ENCODE results near the gene HSD3B7.
A peak's percentile ranks its signal among the peaks of the same experiment; 100 is the strongest.

Gene HSD3B7

DNA sequence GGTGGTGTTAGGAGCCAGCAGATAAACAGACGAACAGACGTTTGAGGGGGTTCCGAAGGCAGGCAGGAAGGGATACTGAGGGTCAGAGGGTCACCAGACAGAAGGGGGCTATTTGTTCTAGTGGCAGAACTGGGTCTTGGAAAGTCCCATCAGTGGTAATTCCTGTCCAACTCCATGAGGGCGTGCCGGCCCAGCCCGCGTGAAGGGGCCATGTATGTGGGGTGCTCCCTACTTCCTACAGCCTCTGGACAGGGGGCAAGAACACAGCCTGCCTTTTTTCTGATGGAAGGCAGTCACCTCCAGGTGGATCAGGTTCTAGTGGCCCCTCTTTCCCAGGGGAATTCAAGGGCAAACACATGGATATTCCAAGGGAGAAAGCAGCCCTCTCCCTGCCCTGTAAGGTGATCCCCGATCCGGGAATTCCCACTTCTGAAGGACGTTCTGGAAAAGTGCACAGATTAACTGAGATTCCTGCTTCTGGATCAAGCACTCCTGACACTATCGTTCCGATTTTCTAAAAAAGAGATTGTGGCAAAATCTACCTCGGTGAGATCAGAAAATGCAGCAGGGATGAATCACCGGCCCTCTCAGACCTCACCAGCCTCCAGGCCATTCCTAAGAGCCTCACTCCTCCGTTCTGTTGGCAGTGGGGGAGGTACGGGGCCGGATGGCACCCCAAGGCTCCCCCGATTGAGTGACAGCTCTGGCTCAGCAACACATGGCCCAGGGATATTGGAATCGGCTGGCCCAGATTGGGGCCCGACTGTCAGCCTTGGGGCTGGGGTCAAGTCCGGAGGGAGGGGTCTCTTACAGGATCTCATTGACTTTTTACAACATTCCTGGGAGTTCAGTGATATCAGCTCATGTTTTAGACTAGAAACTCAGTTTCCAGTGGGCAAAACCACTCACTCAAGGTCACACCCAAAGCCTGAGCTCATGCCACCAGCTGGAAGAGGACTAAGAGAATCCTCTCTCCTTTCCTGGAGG lies 13.0 kb downstream of the HSD3B7 start (continued):
- TF ChIP-seq, protein P1, sequence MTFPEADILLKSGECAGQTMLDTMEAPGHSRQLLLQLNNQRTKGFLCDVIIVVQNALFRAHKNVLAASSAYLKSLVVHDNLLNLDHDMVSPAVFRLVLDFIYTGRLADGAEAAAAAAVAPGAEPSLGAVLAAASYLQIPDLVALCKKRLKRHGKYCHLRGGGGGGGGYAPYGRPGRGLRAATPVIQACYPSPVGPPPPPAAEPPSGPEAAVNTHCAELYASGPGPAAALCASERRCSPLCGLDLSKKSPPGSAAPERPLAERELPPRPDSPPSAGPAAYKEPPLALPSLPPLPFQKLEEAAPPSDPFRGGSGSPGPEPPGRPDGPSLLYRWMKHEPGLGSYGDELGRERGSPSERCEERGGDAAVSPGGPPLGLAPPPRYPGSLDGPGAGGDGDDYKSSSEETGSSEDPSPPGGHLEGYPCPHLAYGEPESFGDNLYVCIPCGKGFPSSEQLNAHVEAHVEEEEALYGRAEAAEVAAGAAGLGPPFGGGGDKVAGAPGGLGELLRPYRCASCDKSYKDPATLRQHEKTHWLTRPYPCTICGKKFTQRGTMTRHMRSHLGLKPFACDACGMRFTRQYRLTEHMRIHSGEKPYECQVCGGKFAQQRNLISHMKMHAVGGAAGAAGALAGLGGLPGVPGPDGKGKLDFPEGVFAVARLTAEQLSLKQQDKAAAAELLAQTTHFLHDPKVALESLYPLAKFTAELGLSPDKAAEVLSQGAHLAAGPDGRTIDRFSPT (tag by site-specific recombination; IDR thresholded peaks at IDR 0.05): no peak
- no peak for TF ChIP-seq ZNF670 (tag by site-specific recombination; IDR thresholded peaks at IDR 0.05; ENCODE audit: low read depth)
- TF ChIP-seq SP7 (tag by site-specific recombination; IDR thresholded peaks at IDR 0.05): peak; percentile 57; the same call in 1 of the 2 replicates
- no peak for TF ChIP-seq ZNF416 (tag by site-specific recombination; IDR thresholded peaks at IDR 0.05)
- no peak for TF ChIP-seq ZNF580 (tag by site-specific recombination; IDR thresholded peaks at IDR 0.05)
- TF ChIP-seq ZNF280C (tag by site-specific recombination; IDR thresholded peaks at IDR 0.05): no peak
- TF ChIP-seq, protein P2, sequence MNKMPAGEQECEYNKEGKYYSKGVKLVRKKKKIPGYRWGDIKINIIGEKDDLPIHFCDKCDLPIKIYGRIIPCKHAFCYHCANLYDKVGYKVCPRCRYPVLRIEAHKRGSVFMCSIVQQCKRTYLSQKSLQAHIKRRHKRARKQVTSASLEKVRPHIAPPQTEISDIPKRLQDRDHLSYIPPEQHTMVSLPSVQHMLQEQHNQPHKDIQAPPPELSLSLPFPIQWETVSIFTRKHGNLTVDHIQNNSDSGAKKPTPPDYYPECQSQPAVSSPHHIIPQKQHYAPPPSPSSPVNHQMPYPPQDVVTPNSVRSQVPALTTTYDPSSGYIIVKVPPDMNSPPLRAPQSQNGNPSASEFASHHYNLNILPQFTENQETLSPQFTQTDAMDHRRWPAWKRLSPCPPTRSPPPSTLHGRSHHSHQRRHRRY (tag by site-specific recombination; IDR thresholded peaks at IDR 0.05): no peak
- TF ChIP-seq ZNF174 (tag by site-specific recombination; IDR thresholded peaks at IDR 0.05): no peak
- no peak for TF ChIP-seq ZNF561 (tag by site-specific recombination; IDR thresholded peaks at IDR 0.05; ENCODE audit: borderline replicate concordance)
- TF ChIP-seq ZNF791 (tag by site-specific recombination; IDR thresholded peaks at IDR 0.05): no peak
- TF ChIP-seq GLIS1 (tag by site-specific recombination; IDR thresholded peaks at IDR 0.05): peak; percentile 37; the same call in 1 of the 2 replicates
- TF ChIP-seq ZNF792 (tag by site-specific recombination; IDR thresholded peaks at IDR 0.05): no peak
- TF ChIP-seq ZNF677 (tag by site-specific recombination; IDR thresholded peaks at IDR 0.05): no peak
- TF ChIP-seq ZNF354C (tag by site-specific recombination; IDR thresholded peaks at IDR 0.05; ENCODE audit: borderline replicate concordance, low read depth): no peak
- TF ChIP-seq, protein P3, sequence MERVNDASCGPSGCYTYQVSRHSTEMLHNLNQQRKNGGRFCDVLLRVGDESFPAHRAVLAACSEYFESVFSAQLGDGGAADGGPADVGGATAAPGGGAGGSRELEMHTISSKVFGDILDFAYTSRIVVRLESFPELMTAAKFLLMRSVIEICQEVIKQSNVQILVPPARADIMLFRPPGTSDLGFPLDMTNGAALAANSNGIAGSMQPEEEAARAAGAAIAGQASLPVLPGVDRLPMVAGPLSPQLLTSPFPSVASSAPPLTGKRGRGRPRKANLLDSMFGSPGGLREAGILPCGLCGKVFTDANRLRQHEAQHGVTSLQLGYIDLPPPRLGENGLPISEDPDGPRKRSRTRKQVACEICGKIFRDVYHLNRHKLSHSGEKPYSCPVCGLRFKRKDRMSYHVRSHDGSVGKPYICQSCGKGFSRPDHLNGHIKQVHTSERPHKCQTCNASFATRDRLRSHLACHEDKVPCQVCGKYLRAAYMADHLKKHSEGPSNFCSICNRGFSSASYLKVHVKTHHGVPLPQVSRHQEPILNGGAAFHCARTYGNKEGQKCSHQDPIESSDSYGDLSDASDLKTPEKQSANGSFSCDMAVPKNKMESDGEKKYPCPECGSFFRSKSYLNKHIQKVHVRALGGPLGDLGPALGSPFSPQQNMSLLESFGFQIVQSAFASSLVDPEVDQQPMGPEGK (tag by site-specific recombination; IDR thresholded peaks at IDR 0.05): peak; percentile 54; the same call in 1 of the 2 replicates
- no peak for TF ChIP-seq ZNF266 (tag by site-specific recombination; IDR thresholded peaks at IDR 0.05; ENCODE audit: low read depth)
- TF ChIP-seq YY1 (tag by site-specific recombination; IDR thresholded peaks at IDR 0.05): no peak
- TF ChIP-seq GFI1B (tag by site-specific recombination; IDR thresholded peaks at IDR 0.05): peak; percentile 89
- TF ChIP-seq, protein P4, sequence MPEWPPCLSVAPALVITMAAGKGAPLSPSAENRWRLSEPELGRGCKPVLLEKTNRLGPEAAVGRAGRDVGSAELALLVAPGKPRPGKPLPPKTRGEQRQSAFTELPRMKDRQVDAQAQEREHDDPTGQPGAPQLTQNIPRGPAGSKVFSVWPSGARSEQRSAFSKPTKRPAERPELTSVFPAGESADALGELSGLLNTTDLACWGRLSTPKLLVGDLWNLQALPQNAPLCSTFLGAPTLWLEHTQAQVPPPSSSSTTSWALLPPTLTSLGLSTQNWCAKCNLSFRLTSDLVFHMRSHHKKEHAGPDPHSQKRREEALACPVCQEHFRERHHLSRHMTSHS (tag by site-specific recombination; IDR thresholded peaks at IDR 0.05): no peak
- TF ChIP-seq ZNF548 (tag by site-specific recombination; IDR thresholded peaks at IDR 0.05): no peak
- TF ChIP-seq ZNF223 (tag by site-specific recombination; IDR thresholded peaks at IDR 0.05): no peak
- TF ChIP-seq, protein P5, sequence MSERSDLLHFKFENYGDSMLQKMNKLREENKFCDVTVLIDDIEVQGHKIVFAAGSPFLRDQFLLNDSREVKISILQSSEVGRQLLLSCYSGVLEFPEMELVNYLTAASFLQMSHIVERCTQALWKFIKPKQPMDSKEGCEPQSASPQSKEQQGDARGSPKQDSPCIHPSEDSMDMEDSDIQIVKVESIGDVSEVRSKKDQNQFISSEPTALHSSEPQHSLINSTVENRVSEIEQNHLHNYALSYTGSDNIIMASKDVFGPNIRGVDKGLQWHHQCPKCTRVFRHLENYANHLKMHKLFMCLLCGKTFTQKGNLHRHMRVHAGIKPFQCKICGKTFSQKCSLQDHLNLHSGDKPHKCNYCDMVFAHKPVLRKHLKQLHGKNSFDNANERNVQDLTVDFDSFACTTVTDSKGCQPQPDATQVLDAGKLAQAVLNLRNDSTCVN (tag by site-specific recombination; optimal IDR thresholded peaks at IDR 0.05): no peak
- TF ChIP-seq, protein P6, sequence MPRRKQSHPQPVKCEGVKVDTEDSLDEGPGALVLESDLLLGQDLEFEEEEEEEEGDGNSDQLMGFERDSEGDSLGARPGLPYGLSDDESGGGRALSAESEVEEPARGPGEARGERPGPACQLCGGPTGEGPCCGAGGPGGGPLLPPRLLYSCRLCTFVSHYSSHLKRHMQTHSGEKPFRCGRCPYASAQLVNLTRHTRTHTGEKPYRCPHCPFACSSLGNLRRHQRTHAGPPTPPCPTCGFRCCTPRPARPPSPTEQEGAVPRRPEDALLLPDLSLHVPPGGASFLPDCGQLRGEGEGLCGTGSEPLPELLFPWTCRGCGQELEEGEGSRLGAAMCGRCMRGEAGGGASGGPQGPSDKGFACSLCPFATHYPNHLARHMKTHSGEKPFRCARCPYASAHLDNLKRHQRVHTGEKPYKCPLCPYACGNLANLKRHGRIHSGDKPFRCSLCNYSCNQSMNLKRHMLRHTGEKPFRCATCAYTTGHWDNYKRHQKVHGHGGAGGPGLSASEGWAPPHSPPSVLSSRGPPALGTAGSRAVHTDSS (tag by site-specific recombination; IDR thresholded peaks at IDR 0.05): no peak
- TF ChIP-seq ZNF48 (tag by site-specific recombination; IDR thresholded peaks at IDR 0.05): no peak
- TF ChIP-seq ZNF600 (tag by site-specific recombination; IDR thresholded peaks at IDR 0.05): peak; percentile 60
- no peak for TF ChIP-seq ZNF423 (tag by site-specific recombination; IDR thresholded peaks at IDR 0.05)
- no peak for TF ChIP-seq EGR2 (tag by site-specific recombination; IDR thresholded peaks at IDR 0.05; ENCODE audit: low read depth)
- TF ChIP-seq ZNF157 (tag by site-specific recombination; IDR thresholded peaks at IDR 0.05): no peak
